Stomach (tissue), 9 donors: ENCODE results near the gene CNTN6. TPM values are rescaled to one million over a fixed set of nuclear protein-coding genes. Genes with fewer than 3 reads are reported as not detected.

Source experiments
- DNase-seq, 2 donors: peaks; one replicate each; pipeline versions ENCODE4 v3.0.0 to v3.0.0-alpha.2; 2013 to 2019
- H3K27ac ChIP-seq, 5 donors: fragments of 200-600 bp in 4 of 5; sonication (generic) in 4 of 5; one replicate each; pipeline ENCODE4 v1.5.1; 2013 to 2019; ENCODE audit warnings: mild to moderate bottlenecking in 1 of 5, moderate library complexity in 1 of 5
- H3K27me3 ChIP-seq, 3 donors: fragments of 200-600 bp; sonication (generic); one replicate each; pipeline ENCODE4 v1.5.1; 2017 to 2019; ENCODE audit warnings: mixed run types in 1 of 3
- H3K36me3 ChIP-seq, 4 donors: fragments of 200-600 bp; sonication (generic); 1 replicate in 3 of 4; 2 replicates in 1 of 4; pipeline ENCODE4 v1.5.1; 2016 to 2019
- H3K4me1 ChIP-seq, 4 donors: fragments of 200-600 bp; sonication (generic); one replicate each; pipeline ENCODE4 v1.5.1; 2016 to 2019
- H3K4me3 ChIP-seq, 4 donors: fragments of 200-600 bp; sonication (generic) in 3 of 4; one replicate each; pipeline ENCODE4 v1.5.1; 2016 to 2019; ENCODE audit warnings: mild to moderate bottlenecking in 1 of 4
- H3K9me3 ChIP-seq, 4 donors: fragments of 200-600 bp; sonication (generic); one replicate each; pipeline ENCODE4 v1.5.1; 2016 to 2019
- CTCF ChIP-seq, 7 experiments: fragments of 450-650 bp in 4 of 7; fragments of 200-600 bp in 3 of 7; sonication (generic) in 3 of 7; IDR thresholded peaks; one replicate each; pipeline ENCODE4 v1.5.1; 2016 to 2019; ENCODE audit warnings: antibody characterized with exemption in 7 of 7, control low read depth in 2 of 7, mild to moderate bottlenecking in 1 of 7
- EP300 ChIP-seq: sonication (generic); formaldehyde crosslinking; IDR thresholded peaks from one replicate; pipeline ENCODE4 v1.6.1; 2017; ENCODE audit warnings: antibody characterized with exemption
- POLR2A ChIP-seq, 4 donors: fragments of 450-650 bp; IDR thresholded peaks; one replicate each; pipeline ENCODE4 v1.6.1; 2016; ENCODE audit warnings: antibody characterized with exemption in 4 of 4, control low read depth in 2 of 4, mild to moderate bottlenecking in 1 of 4, moderate library complexity in 1 of 4
- POLR2AphosphoS5 ChIP-seq, 3 donors: sonication (generic); formaldehyde crosslinking; IDR thresholded peaks; one replicate each; pipeline ENCODE4 v1.6.1; 2016; ENCODE audit warnings: antibody characterized with exemption in 3 of 3
- WGBS, 5 donors: extraction: QIAGEN DNeasy Blood & Tissue Kit in 3 of 5; methylation state at CpG; one replicate each; pipeline versions ENCODE4 v1.1.5 to v1.1.7; 2013 to 2018; 5-methylcytosine and 5-hydroxymethylcytosine counted together
- intact Hi-C: fragments of 100-400 bp; cut with DNase I; formaldehyde crosslinking; loops from one replicate; pipeline ENCODE4 v1.15.1; 2023; ENCODE audit warnings: low total_unique reads
- polyA plus RNA-seq, 3 donors: library from polyadenylated mRNA; stranded (reverse); fragments of 200-250 nt; gene quantifications; one replicate each; pipeline ENCODE4 v1.2.3, GENCODE V29; 2013
- total RNA-seq, 5 donors: library from RNA; depleted of rRNA; stranded (reverse); fragments of >200 nt; gene quantifications; one replicate each; pipeline versions ENCODE4 v1.1.0 to v1.2.3, GENCODE V29; 2014 to 2016
- donor health status: healthy with polysubstance abuse.
- donor health status: Bipolar disorder and iron deficiency.
- donor health status: healthy.

Gene CNTN6
- total and polyA plus RNA-seq, 8 donors, result 2.2 TPM; not detected in 7

- no peaks in the 10 kb centered on the region for H3K9me3 ChIP-seq
- no peaks in the 10 kb centered on the region for H3K36me3 ChIP-seq
- TF ChIP-seq CTCF (IDR thresholded peaks at IDR 0.05), result no peak
- no peak for TF ChIP-seq POLR2AphosphoS5 (IDR thresholded peaks at IDR 0.05)
- TF ChIP-seq EP300, result no peak
- TF ChIP-seq POLR2A (IDR thresholded peaks at IDR 0.05), result no peak
- intact Hi-C loops, result no loop called here
- H3K4me3 ChIP-seq, result no peak overlapping the region
- WGBS, 5 donors, result 31 to 48% (median 39%) methylated on average over 2 of the region's 2 CpGs
- DNase-seq, result no peak
- H3K4me1 ChIP-seq, result no peaks in the 10 kb centered on the region
- H3K27me3 ChIP-seq, result no peaks in the 10 kb centered on the region
- no peak overlapping the region for H3K27ac ChIP-seq
Measured at GRCh38 chr3:1092061-1092460, 763 bp upstream of the CNTN6 start.

- no peak for DNase-seq
- 73 to 83% (median 77%) methylated on average over 6 of the region's 6 CpGs for WGBS, 5 donors
- TF ChIP-seq EP300 (no peak), POLR2A (IDR thresholded peaks at IDR 0.05) (no peak), CTCF (IDR thresholded peaks at IDR 0.05) (no peak), POLR2AphosphoS5 (IDR thresholded peaks at IDR 0.05) (no peak)
- Histone ChIP-seq H3K27ac (no peak overlapping the region), H3K4me1 (no peaks in the 10 kb centered on the region), H3K9me3 (no peaks in the 10 kb centered on the region), H3K4me3 (no peak overlapping the region), H3K27me3 (no peaks in the 10 kb centered on the region), H3K36me3 (no peaks in the 10 kb centered on the region)
- intact Hi-C loops, result no loop called here
Measured at GRCh38 chr3:1093217-1093616, 393 bp downstream of the CNTN6 start.

- Histone ChIP-seq H3K36me3 (no peaks in the 10 kb centered on the region), H3K4me1 (no peaks in the 10 kb centered on the region), H3K9me3 (peaks cover 0 to 7% (median 0%) of the 10 kb centered on the region in 4 donors), H3K27me3 (no peaks in the 10 kb centered on the region), H3K27ac (no peak overlapping the region), H3K4me3 (no peak overlapping the region)
- intact Hi-C loops, result no loop called here
- TF ChIP-seq POLR2AphosphoS5 (IDR thresholded peaks at IDR 0.05) (no peak), POLR2A (IDR thresholded peaks at IDR 0.05) (no peak), EP300 (no peak), CTCF (IDR thresholded peaks at IDR 0.05) (no peak)
- no peak for DNase-seq
- WGBS, 5 donors, result 75 to 90% (median 84%) methylated on average over 6 of the region's 6 CpGs
Measured at GRCh38 chr3:1103525-1103924, 10.7 kb downstream of the CNTN6 start.

- Histone ChIP-seq H3K9me3 (no peaks in the 10 kb centered on the region), H3K36me3 (no peaks in the 10 kb centered on the region), H3K27ac (no peak overlapping the region), H3K27me3 (no peaks in the 10 kb centered on the region), H3K4me1 (no peaks in the 10 kb centered on the region), H3K4me3 (no peak overlapping the region)
- 48 to 69% (median 65%) methylated on average over 8 of the region's 8 CpGs for WGBS, 5 donors
- intact Hi-C loops, result no loop called here
- DNase-seq, result peak in 1 of 2 donors; percentile 16
- TF ChIP-seq EP300 (no peak), CTCF (IDR thresholded peaks at IDR 0.05) (no peak), POLR2A (IDR thresholded peaks at IDR 0.05) (no peak), POLR2AphosphoS5 (IDR thresholded peaks at IDR 0.05) (no peak)
Measured at GRCh38 chr3:1117843-1118473, 25.1 kb downstream of the CNTN6 start.
